Esophagus muscularis mucosa (tissue), 3 donors: ENCODE measurements around the gene ZG16.

Experiments used
- POLR2A ChIP-seq: fragments of 450-650 bp; IDR thresholded peaks from one replicate; pipeline ENCODE4 v1.6.1; 2017; ENCODE audit warnings: antibody characterized with exemption, moderate library complexity, mild to moderate bottlenecking, low read depth
- POLR2AphosphoS5 ChIP-seq, 2 donors: sonication (generic); formaldehyde crosslinking; IDR thresholded peaks; one replicate each; pipeline ENCODE4 v1.6.1; 2017; ENCODE audit warnings: antibody characterized with exemption in 2 of 2
- TF ChIP-seq, protein P1 (sequence below), 3 experiments: fragments of 200-600 bp in 2 of 3; fragments of 450-650 bp in 1 of 3; sonication (generic) in 2 of 3; IDR thresholded peaks; one replicate each; pipeline ENCODE4 v1.5.1; 2017 to 2019; ENCODE audit warnings: antibody characterized with exemption in 3 of 3, mild to moderate bottlenecking in 2 of 3, moderate library complexity in 1 of 3

DNA sequence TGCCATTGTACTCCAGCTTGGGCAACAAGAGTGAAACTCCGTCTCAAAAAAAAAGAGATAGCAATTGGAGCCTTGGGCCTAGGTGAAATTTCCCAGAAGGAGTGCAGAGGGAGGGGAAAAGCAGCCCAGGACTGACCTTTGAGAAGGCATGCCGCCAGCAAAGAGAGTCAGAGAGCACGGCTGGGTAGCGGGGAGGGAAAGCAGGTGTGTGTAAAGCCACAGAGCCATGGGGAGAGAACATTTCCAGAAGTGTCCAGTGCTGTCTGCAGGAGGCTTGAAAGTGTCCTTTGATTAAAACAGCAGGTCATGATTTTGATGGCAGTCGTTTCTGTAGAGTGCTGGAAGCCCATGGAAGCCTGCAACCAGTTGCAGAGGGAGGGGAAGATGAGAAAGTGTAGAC, 40.3 kb upstream of the ZG16 start:
- TF ChIP-seq, protein P1, sequence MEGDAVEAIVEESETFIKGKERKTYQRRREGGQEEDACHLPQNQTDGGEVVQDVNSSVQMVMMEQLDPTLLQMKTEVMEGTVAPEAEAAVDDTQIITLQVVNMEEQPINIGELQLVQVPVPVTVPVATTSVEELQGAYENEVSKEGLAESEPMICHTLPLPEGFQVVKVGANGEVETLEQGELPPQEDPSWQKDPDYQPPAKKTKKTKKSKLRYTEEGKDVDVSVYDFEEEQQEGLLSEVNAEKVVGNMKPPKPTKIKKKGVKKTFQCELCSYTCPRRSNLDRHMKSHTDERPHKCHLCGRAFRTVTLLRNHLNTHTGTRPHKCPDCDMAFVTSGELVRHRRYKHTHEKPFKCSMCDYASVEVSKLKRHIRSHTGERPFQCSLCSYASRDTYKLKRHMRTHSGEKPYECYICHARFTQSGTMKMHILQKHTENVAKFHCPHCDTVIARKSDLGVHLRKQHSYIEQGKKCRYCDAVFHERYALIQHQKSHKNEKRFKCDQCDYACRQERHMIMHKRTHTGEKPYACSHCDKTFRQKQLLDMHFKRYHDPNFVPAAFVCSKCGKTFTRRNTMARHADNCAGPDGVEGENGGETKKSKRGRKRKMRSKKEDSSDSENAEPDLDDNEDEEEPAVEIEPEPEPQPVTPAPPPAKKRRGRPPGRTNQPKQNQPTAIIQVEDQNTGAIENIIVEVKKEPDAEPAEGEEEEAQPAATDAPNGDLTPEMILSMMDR (IDR thresholded peaks at IDR 0.05): no peak
- TF ChIP-seq POLR2A (no peak), POLR2AphosphoS5 (IDR thresholded peaks at IDR 0.05) (no peak)
